Breast epithelium (tissue), 3 donors: ENCODE measurements around the gene SPTBN2.

ENCODE experiments used
- CTCF ChIP-seq, 3 donors: fragments of 450-650 bp; IDR thresholded peaks; one replicate each; pipeline ENCODE4 v1.5.1; 2016 to 2017; ENCODE audit warnings: antibody characterized with exemption in 3 of 3, mild to moderate bottlenecking in 3 of 3, moderate library complexity in 3 of 3
- POLR2A ChIP-seq: fragments of 450-650 bp; IDR thresholded peaks from one replicate; pipeline ENCODE4 v1.6.1; 2016; ENCODE audit warnings: antibody characterized with exemption, mild to moderate bottlenecking, moderate library complexity
- POLR2AphosphoS5 ChIP-seq, 3 donors: sonication (generic); formaldehyde crosslinking; IDR thresholded peaks; one replicate each; pipeline ENCODE4 v1.6.1; 2017; ENCODE audit warnings: antibody characterized with exemption in 3 of 3

DNA sequence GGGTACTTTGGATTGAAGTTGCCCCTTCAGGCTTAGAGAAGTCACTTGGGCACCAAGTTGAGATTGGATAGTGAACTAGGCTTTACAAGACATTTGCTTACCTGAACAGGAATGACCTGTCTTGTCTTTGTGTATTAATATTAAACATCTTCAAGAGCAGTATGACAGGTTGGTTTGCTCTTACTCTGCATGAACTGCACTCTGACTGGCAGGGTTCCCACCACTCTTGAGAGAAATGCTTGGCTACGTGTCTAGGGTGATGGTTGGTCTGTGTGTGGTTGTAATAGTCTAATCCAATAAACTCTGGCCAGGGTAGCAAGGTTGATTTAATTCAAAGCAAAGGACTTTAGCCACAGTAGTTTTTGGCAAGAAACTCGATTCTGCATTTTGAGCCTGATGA lies 20.1 kb upstream of the SPTBN2 start:
- TF ChIP-seq POLR2AphosphoS5 (IDR thresholded peaks at IDR 0.05) (peak in 1 of 3 donors; percentile 43), POLR2A (no peak), CTCF (IDR thresholded peaks at IDR 0.05) (no peak)
